Thyroid gland (tissue), 4 donors: Measurements from ENCODE around the gene HIVEP3.

ENCODE experiments used
- POLR2A ChIP-seq, 2 donors: fragments of 450-650 bp; IDR thresholded peaks; one replicate each; pipeline ENCODE4 v1.6.1; 2017; ENCODE audit warnings: antibody characterized with exemption in 2 of 2, mild to moderate bottlenecking in 2 of 2, moderate library complexity in 1 of 2
- TF ChIP-seq, protein P1 (sequence below), 6 experiments: fragments of 200-600 bp in 3 of 6; fragments of 450-650 bp in 3 of 6; sonication (generic) in 3 of 6; IDR thresholded peaks; one replicate each; pipeline ENCODE4 v1.5.1; 2016 to 2019; ENCODE audit warnings: antibody characterized with exemption in 6 of 6, mild to moderate bottlenecking in 2 of 6, inconsistent platforms in 1 of 6, moderate library complexity in 1 of 6

DNA sequence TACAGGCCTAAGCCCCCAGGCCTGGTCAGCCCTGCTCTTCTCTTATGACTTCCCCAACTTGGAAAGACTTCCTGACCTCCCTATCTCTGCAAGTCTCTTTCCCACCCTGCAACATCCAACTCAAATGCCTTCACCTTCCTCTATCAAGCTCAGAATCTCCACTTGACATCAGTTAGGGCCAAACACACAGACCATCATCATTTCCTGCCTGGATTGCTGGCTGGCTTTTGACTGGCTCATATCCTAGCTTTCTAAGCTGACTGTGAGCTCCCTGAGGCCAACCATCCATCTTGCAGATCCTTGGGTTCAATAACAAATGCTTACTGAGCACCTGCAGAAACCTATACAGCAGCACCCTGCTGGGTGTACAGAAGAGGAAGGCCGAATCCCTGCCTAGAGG lies 296.9 kb downstream of the HIVEP3 start:
- TF ChIP-seq, protein P1, sequence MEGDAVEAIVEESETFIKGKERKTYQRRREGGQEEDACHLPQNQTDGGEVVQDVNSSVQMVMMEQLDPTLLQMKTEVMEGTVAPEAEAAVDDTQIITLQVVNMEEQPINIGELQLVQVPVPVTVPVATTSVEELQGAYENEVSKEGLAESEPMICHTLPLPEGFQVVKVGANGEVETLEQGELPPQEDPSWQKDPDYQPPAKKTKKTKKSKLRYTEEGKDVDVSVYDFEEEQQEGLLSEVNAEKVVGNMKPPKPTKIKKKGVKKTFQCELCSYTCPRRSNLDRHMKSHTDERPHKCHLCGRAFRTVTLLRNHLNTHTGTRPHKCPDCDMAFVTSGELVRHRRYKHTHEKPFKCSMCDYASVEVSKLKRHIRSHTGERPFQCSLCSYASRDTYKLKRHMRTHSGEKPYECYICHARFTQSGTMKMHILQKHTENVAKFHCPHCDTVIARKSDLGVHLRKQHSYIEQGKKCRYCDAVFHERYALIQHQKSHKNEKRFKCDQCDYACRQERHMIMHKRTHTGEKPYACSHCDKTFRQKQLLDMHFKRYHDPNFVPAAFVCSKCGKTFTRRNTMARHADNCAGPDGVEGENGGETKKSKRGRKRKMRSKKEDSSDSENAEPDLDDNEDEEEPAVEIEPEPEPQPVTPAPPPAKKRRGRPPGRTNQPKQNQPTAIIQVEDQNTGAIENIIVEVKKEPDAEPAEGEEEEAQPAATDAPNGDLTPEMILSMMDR (IDR thresholded peaks at IDR 0.05): no peak
- no peak for TF ChIP-seq POLR2A (IDR thresholded peaks at IDR 0.05)
